ENCODE measurements around the gene PCNX2. TPM values are rescaled to one million over a fixed set of nuclear protein-coding genes. Genes with fewer than 3 reads are reported as not detected.

Gene PCNX2
- total and polyA plus RNA-seq, 2 of the 8 experiments (the other 6 are each of a cell fraction or from before 2014, with no cell fraction given), result 46.1 to 57.6 TPM

- no peak overlapping the region for H3K4me3 ChIP-seq (ENCODE audit: extremely low read depth in 1 of 4, insufficient read depth in 2 of 4, low read depth in 3 of 4, low read length in 4 of 4)
- H3K9ac ChIP-seq (replicated peaks in 1 of 4; ENCODE audit: extremely low read depth in 1 of 4, low read depth in 3 of 4, low read length in 3 of 4), result no peak overlapping the region
- no peak overlapping the region for H3K4ac ChIP-seq (replicated peaks; ENCODE audit: insufficient read length, low read depth, low read length)
- H3K4me1 ChIP-seq (replicated peaks in 1 of 4; ENCODE audit: control insufficient read depth in 3 of 4, insufficient read depth in 4 of 4, low read length in 3 of 4), result peaks cover 0 to 4% (median 0%) of the 10 kb centered on the region in 4 experiments; a peak in 2 of 7 replicates
- H3K56ac ChIP-seq (replicated peaks; ENCODE audit: insufficient read length, low read depth, low read length), result no peak overlapping the region
- FAIRE-seq, result no peak
- no peaks in the 10 kb centered on the region for H4K20me1 ChIP-seq (replicated peaks in 1 of 2; ENCODE audit: control insufficient read depth in 1 of 2, insufficient read depth in 2 of 2, low read length in 2 of 2)
- WGBS, 2 experiments (ENCODE audit: extremely low coverage in 1 of 2, insufficient coverage in 1 of 2, insufficient read length in 1 of 2, insufficient replicate concordance in 2 of 2, low coverage in 1 of 2, low lambda C conversion rate in 2 of 2, missing lambda C conversion rate in 1 of 2), result 98% methylated on average over 3 of the region's 3 CpGs; no CpG with 5 or more reads in 1 of the 2 experiments
- no peak overlapping the region for H2BK12ac ChIP-seq (ENCODE audit: low read depth, low read length)
- no peaks in the 10 kb centered on the region for H3K23me2 ChIP-seq (ENCODE audit: low read depth, low read length)
- no peaks in the 10 kb centered on the region for H3K79me2 ChIP-seq (ENCODE audit: control insufficient read depth in 1 of 2, insufficient read depth in 2 of 2, low read length in 2 of 2)
- DNase-seq (ENCODE audit: low read depth in 1 of 2, low spot score in 2 of 2), result no peak
- no peak overlapping the region for H3K23ac ChIP-seq (ENCODE audit: insufficient read length)
- H3K27ac ChIP-seq (ENCODE audit: low read depth, low read length), result no peak overlapping the region
- no peak overlapping the region for H2BK5ac ChIP-seq (ENCODE audit: low read depth, low read length)
- no peak overlapping the region for H2AK5ac ChIP-seq (ENCODE audit: low read depth, low read length)
- peaks cover 0 to 11% (median 5%) of the 10 kb centered on the region in 4 experiments; a peak in 6 of 8 replicates for H3K36me3 ChIP-seq (ENCODE audit: control insufficient read depth in 2 of 4, insufficient read depth in 4 of 4, low read length in 3 of 4)
- no peak overlapping the region for H2AFZ ChIP-seq (ENCODE audit: low read length)
- no peak overlapping the region for H3K18ac ChIP-seq (ENCODE audit: extremely low read depth, low read length)
- no peaks in the 10 kb centered on the region; the same call in 1 of the 2 replicates for H3K79me1 ChIP-seq (ENCODE audit: low read depth, low read length)
- no peak overlapping the region for H4K91ac ChIP-seq (replicated peaks; ENCODE audit: insufficient read length, low read length)
- TF ChIP-seq E2F6 (IDR thresholded peaks at IDR 0.05) (no peak), TCF12 (IDR thresholded peaks at IDR 0.05; ENCODE audit: low read depth, low read length) (no peak), CTBP2 (IDR thresholded peaks at IDR 0.05; ENCODE audit: borderline replicate concordance, insufficient read depth, insufficient read length, low read length) (no peak), CREB1 (IDR thresholded peaks at IDR 0.05) (no peak), SP1 (IDR thresholded peaks at IDR 0.05; ENCODE audit: low read depth, low read length) (no peak), EP300 (IDR thresholded peaks at IDR 0.05; ENCODE audit: borderline replicate concordance in 1 of 2, low read depth in 2 of 2, low read length in 2 of 2) (no peak), BCL11A (IDR thresholded peaks at IDR 0.05; ENCODE audit: low read depth in 2 of 2, low read length in 2 of 2) (no peak), RFX5 (IDR thresholded peaks at IDR 0.05; ENCODE audit: borderline replicate concordance, low read depth, low read length) (no peak), RBBP5 (IDR thresholded peaks at IDR 0.05; ENCODE audit: borderline replicate concordance, low read depth, low read length) (no peak)
- H2BK20ac ChIP-seq (ENCODE audit: low read length), result no peak overlapping the region
- H2BK15ac ChIP-seq (ENCODE audit: low read length), result no peak overlapping the region
- no peak overlapping the region for H4K5ac ChIP-seq (ENCODE audit: insufficient read length, low read depth, low read length)
- H4K8ac ChIP-seq (ENCODE audit: extremely low read depth, insufficient read depth, low read length), result no peak overlapping the region
- POLR2A ChIA-PET (ENCODE audit: partially characterized antibody), result no interaction called here
- no peaks in the 10 kb centered on the region for H3K27me3 ChIP-seq (replicated peaks in 1 of 4; ENCODE audit: control insufficient read depth in 3 of 4, extremely low read depth in 1 of 4, insufficient read depth in 3 of 4, low read length in 3 of 4)
- H2BK120ac ChIP-seq (replicated peaks; ENCODE audit: low read depth, low read length), result no peak overlapping the region
- CTCF ChIA-PET (ENCODE audit: partially characterized antibody), result no interaction called here
- H3K14ac ChIP-seq (ENCODE audit: insufficient read length), result no peak overlapping the region
- no peak overlapping the region for H3K4me2 ChIP-seq (ENCODE audit: insufficient read depth in 1 of 2, low read depth in 2 of 2, low read length in 2 of 2)
- H3K9me3 ChIP-seq (ENCODE audit: insufficient read depth in 2 of 2, low read depth in 1 of 2, low read length in 1 of 2), result no peaks in the 10 kb centered on the region
Observed at GRCh38 chr1:233089251-233089650, 206.3 kb downstream of the PCNX2 start.
